NK-92 (cell line): ENCODE results near the gene TMLHE.
"Not testable (repeated sequence)": the region's sequence is repeated elsewhere in the genome, so short reads cannot be mapped to it uniquely, and the experiment has no call there.

Experiments used
- DNase-seq: peaks from one replicate; lab custom pipeline; 2025; ENCODE audit not compliant: unreplicated experiment; lab: John Stamatoyannopoulos, UW

TMLHE gene

GRCh38 chrX:155612312-155613224 lies at the start of gene TMLHE, which contains the start of gene SPRY3:
TMLHE (minus strand) TSS chrX:155612952; CDS start chrX:155545276, 67,676 bp downstream.
SPRY3 (plus strand) TSS chrX:155612586.
- DNase-seq, result no peak

- no peak for DNase-seq
These were observed 49.5 kb upstream of the TMLHE start for GRCh38 chrX:155662282-155662681.

GRCh38 chrX:155645180-155645579 lies 32.4 kb upstream of the TMLHE start:
- no peak for DNase-seq

- no peak for DNase-seq
These were observed 30.5 kb upstream of the TMLHE start for GRCh38 chrX:155643240-155643639.

GRCh38 chrX:155641371-155641770 lies 28.6 kb upstream of the TMLHE start:
- DNase-seq, result not testable (repeated sequence)

GRCh38 chrX:155637714-155638113 lies 25.0 kb upstream of the TMLHE start:
- no peak for DNase-seq

GRCh38 chrX:155635019-155635418 lies 22.3 kb upstream of the TMLHE start:
- not testable (repeated sequence) for DNase-seq

GRCh38 chrX:155632431-155633100 lies 19.8 kb upstream of the TMLHE start:
- DNase-seq, result no peak

- DNase-seq, result not testable (repeated sequence)
These were observed 7.4 kb upstream of the TMLHE start for GRCh38 chrX:155620110-155620509.

- DNase-seq, result no peak
These were observed 3.2 kb upstream of the TMLHE start for GRCh38 chrX:155615938-155616337.

- DNase-seq, result no peak
These were observed 1.3 kb upstream of the TMLHE start for GRCh38 chrX:155613927-155614559.

GRCh38 chrX:155611302-155611701 lies 1.4 kb downstream of the TMLHE start:
- DNase-seq, result no peak

- no peak for DNase-seq
These were observed 19.8 kb downstream of the TMLHE start for GRCh38 chrX:155592981-155593380.

GRCh38 chrX:155592331-155592730 lies 20.4 kb downstream of the TMLHE start:
- no peak for DNase-seq

- DNase-seq, result no peak
These were observed 35.1 kb downstream of the TMLHE start for GRCh38 chrX:155577682-155578081.

GRCh38 chrX:155563099-155563498 lies 49.7 kb downstream of the TMLHE start:
- no peak for DNase-seq

GRCh38 chrX:155544881-155545280 lies 67.9 kb downstream of the TMLHE start:
- DNase-seq, result no peak

GRCh38 chrX:155535866-155536265 lies 76.9 kb downstream of the TMLHE start:
- no peak for DNase-seq

GRCh38 chrX:155534800-155535199 lies 78.0 kb downstream of the TMLHE start:
- DNase-seq, result no peak

- not testable (repeated sequence) for DNase-seq
These were observed 85.7 kb downstream of the TMLHE start for GRCh38 chrX:155527023-155527422.

- no peak for DNase-seq
These were observed 98.5 kb downstream of the TMLHE start for GRCh38 chrX:155514225-155514624.

- no peak for DNase-seq
These were observed 107.5 kb downstream of the TMLHE start for GRCh38 chrX:155505296-155505695.
